HG03097 (cell line): ENCODE results near the gene WDR70.
"Not testable (repeated sequence)": the region's sequence is repeated elsewhere in the genome, so short reads cannot be mapped to it uniquely, and the experiment has no call there.

Source experiments
- ATAC-seq: cut with Tn5 transposase; IDR thresholded peaks from one replicate; pipeline ENCODE4 v1.9.1; 2021; ENCODE audit not compliant: unreplicated experiment, low FRiP score

WDR70 gene

DNA sequence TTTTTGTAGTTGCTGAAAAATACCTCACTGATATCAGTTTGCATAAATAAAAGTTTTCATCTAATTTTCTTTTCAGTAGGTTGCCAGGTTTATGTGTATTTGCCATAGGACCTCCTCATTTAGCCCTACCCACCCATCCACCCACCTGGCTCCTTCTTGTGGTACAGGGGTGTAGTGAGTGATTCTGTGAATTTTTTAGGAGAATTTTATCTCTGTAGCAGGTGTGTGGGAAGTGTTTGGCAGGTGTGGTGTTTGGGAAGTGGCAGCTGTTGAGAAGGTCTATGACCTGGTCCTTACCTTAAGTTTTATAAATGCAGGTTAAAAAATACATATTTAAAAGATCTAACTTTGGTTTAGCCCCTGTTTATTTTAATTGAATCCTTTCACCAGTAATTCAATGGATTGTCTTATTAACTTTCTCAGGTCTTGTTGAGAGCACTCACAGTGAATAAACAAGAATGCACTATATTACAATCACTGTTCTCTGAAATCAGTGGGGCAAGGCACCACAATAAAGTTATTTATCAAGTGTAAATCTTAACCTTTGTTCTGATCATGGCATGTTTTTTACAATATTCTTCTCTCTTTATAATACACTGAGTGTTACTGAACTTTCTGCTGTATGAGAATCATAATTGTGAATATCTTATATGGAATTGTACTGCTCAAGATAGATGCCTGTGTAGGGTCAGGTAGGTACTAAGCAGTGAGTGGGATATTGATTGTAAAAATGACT, 189.1 kb downstream of the WDR70 start:
- ATAC-seq, result no peak

GRCh38 chr5:37568893-37569292, 189.8 kb downstream of the WDR70 start:
- no peak for ATAC-seq

GRCh38 chr5:37569466-37569865, 190.3 kb downstream of the WDR70 start:
- ATAC-seq, result no peak

DNA sequence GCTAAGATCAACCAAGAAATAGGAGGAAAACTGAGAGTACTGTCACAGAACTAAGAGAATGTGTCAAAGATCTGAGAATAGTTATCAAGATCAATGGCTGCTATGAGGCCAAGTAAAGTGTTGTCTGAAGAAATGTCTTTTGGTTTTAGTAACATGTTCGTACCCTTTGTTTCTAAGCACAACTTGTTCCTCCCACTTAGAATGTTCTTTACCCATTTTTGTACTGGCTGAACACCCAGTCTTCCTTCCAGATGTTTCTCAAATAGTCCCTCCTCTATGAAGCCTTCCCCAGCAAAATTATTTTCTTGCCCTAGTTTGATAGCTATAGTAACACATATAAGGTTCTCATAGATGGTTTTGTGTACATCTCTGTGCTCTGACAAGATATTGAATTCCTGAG, 191.5 kb downstream of the WDR70 start:
- ATAC-seq, result no peak

DNA sequence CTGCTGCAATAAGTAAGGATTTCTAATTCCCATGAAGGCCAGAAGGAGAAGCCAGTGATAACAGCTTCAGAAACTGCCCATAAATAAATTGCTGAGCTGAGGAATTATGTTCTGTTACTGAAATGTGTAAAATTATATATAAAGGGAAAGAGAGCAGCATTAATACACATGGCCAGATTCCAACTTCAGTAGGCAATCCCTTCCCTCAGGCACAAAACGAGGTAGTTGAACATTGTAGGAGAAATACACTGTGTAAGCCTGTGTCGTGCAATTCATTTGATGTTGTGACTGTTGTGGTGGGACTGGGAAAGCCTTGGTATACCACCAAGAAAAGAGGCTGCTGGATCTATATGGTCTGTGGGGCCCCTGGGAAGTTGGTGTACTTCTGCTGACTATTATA, 192.9 kb downstream of the WDR70 start:
- no peak for ATAC-seq

GRCh38 chr5:37575541-37576489, 196.7 kb downstream of the WDR70 start:
- no peak for ATAC-seq

GRCh38 chr5:37576552-37576951, 197.4 kb downstream of the WDR70 start:
- no peak for ATAC-seq

GRCh38 chr5:37578176-37578575, 199.1 kb downstream of the WDR70 start:
- ATAC-seq, result no peak

DNA sequence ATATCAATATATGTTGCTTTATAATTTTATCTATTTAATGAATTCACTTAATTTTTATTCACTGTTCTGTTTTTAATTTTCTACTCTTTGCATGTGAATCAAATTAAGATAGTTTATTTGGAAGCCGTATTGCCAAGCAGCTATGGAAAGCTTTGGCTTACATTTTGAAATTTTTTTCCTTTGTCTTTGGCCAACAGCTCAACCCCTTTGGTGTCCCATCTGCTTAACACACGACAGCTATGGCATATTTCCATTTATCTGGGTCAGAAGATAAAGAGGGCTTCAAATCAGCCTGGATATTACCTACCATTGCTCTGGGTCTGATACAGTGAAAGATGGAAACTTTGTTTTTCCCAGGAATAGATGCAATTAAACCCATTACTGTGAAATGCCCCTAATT, 201.0 kb downstream of the WDR70 start:
- ATAC-seq, result no peak

- no peak for ATAC-seq
These were observed 203.1 kb downstream of the WDR70 start for GRCh38 chr5:37582202-37582601.

DNA sequence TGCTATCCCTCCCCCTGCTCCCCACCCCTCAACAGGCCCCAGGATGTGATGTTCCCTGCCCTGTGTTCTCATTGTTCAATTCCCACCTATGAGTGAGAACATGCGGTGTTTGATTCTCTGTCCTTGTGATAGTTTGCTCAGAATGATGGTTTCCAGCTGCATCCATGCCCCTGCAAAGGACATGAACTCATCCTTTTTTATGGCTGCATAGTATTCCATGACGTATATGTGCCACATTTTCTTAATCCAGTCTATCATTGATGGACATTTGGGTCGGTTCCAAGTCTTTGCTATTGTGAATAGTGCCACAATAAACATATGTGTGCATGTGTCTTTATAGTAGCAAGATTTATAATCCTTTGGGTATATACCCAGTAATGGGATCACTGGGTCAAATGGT, 214.2 kb downstream of the WDR70 start:
- ATAC-seq, result not testable (repeated sequence)

GRCh38 chr5:37594864-37595263, 215.7 kb downstream of the WDR70 start:
- ATAC-seq, result not testable (repeated sequence)

GRCh38 chr5:37598733-37599132, 219.6 kb downstream of the WDR70 start:
- no peak for ATAC-seq

- no peak for ATAC-seq
These were observed 222.0 kb downstream of the WDR70 start for GRCh38 chr5:37601163-37601562.

- no peak for ATAC-seq
These were observed 224.0 kb downstream of the WDR70 start for GRCh38 chr5:37603072-37603471.

- no peak for ATAC-seq
These were observed 225.2 kb downstream of the WDR70 start for GRCh38 chr5:37604290-37604689.

GRCh38 chr5:37606148-37606547, 227.0 kb downstream of the WDR70 start:
- ATAC-seq, result no peak

DNA sequence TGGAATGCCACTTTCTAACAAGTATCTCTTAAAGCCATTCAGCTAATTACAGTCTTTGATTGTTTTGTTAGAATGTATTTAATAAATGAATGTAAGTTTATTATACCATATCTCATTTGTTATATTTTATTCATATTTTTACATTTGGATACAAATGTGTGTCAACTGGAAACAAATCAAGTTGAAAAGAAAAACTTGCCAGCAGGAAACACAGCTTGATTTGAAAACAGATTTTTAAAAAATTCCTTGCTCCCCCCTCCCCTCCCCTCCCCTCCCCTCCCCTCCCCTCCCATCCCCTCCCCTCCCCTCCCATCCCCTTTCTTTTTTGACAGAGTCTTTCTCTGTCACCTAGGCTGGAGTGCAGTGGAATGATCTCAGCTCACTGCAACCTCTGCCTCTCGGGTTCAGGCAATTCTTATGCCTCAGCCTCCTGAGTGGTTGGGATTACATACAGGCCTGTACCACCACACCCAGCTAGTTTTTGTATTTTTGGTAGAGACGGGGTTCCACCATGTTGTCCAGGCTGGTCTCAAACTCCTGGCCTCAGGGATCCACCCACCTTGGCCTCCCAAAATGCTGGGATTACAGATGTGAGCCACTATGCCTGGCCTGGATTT, 227.6 kb downstream of the WDR70 start:
- ATAC-seq, result no peak

- no peak for ATAC-seq
These were observed 236.1 kb downstream of the WDR70 start for GRCh38 chr5:37615184-37615583.

DNA sequence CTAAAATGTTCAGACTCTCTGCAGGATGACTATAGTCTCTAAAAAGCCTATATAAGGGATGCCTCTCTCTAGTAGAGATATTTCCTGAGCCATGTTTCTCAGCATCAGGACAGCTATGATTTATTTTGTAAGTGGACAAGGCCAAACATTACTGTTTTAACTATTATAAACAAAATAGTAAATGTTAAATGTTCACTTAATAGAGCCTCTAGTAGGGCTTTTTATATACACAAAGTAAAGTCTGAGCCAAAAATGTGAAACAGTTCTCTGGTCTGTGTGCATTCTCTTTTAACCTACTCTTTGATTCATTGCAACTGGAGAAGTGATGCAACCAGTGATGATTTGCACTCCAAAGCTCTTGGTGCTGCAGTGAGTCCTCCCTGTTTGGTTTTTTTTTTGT, 240.2 kb downstream of the WDR70 start:
- ATAC-seq, result no peak

GRCh38 chr5:37622354-37622753, 243.2 kb downstream of the WDR70 start:
- ATAC-seq, result not testable (repeated sequence)
